ENCODE measurements around the gene ANO1.

The ANO1 gene

DNA sequence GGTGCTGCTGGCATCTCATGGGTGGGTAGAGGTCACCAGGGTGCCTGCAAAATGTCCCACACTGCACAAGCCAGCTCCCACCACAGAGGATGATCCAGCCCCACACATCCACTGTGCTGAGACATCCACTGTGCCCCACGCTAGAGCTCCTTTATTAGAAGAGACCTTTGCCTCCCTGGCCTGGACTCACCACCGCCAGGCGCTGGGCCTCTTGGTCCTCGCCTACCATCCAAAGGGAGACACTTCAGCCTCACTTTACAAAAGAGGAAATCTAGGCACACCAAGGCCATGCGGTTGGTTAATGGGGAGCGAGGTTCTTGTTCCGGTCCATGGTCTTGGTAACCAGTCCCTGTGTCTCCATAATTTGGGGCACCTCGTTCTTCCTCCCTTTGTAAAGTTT, 3.4 kb upstream of the ANO1 start:
- no peak for DNase-seq

GRCh38 chr11:70075836-70076235, 2.3 kb upstream of the ANO1 start:
- DNase-seq = no peak

DNA sequence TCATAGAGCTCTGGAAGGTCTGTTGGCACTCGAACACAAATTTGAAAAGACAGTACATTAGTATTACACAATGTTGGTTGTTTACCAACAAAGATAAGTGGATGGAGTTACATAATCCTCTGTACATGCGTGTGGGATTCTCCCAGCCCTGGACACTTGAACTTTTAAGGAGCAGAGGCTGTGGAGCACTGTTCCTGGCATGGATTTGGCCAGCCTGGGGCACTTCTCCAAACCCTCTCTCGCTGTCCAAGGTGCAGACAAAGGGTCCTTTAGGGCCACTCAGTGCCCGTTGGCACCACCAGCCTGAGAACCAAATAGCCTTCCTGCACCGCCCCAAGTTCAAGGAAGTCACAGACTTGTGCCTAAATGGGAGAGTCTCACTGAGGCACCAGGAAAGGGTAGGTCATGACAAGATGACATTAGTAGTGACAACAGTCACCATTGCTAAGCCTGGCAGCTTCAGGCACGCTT, 1.6 kb upstream of the ANO1 start:
- DNase-seq = no peak

GRCh38 chr11:70077411-70078094, 564 bp upstream of the ANO1 start:
- no peak for DNase-seq

- DNase-seq = no peak
Observed at GRCh38 chr11:70078781-70079616, 882 bp downstream of the ANO1 start.

DNA sequence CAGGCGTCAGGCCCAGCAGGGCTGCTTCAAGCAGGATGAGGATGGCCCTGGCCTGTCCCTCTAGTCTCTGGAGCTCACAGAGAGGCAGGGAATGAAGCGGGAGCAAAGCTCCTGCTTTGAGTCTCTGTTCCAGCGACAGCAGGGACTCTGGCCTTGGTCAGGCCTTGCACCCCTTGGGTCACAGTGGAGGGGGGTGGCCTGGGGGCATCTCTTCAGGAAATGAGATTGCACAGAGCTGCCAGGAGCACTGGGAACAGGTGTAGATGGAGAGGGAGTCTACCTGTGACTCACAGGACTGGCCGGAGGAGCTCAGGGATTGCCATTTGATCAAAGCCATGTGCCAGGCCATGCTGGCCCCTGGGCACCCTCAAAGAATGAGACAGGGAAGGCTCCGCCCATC, 1.6 kb downstream of the ANO1 start:
- DNase-seq = no peak

DNA sequence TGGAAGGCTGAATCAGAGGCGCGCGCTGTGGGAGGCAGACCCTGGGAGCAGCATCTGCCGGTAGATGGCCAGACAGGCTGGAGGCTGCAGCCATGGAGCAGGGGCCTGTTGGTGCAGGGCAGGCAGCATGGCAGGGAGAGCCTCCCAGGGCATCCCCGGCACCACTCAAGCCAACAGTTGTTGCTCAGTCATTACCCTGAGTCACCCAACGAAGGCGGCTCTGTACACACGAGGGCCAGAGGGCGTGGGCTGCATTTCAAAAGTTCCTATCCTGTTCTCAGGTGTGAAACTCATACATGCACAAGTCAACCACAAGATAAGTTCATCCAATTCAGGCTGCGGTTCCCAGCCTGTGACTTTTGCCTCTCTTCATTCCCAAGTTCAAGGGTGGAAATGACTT, 2.6 kb downstream of the ANO1 start:
- no peak for DNase-seq

- no peak for DNase-seq
Observed at GRCh38 chr11:70082829-70083228, 4.7 kb downstream of the ANO1 start.

GRCh38 chr11:70084046-70084984, 6.2 kb downstream of the ANO1 start:
- DNase-seq = no peak

GRCh38 chr11:70085815-70086769, 8.0 kb downstream of the ANO1 start:
- no peak for DNase-seq

DNA sequence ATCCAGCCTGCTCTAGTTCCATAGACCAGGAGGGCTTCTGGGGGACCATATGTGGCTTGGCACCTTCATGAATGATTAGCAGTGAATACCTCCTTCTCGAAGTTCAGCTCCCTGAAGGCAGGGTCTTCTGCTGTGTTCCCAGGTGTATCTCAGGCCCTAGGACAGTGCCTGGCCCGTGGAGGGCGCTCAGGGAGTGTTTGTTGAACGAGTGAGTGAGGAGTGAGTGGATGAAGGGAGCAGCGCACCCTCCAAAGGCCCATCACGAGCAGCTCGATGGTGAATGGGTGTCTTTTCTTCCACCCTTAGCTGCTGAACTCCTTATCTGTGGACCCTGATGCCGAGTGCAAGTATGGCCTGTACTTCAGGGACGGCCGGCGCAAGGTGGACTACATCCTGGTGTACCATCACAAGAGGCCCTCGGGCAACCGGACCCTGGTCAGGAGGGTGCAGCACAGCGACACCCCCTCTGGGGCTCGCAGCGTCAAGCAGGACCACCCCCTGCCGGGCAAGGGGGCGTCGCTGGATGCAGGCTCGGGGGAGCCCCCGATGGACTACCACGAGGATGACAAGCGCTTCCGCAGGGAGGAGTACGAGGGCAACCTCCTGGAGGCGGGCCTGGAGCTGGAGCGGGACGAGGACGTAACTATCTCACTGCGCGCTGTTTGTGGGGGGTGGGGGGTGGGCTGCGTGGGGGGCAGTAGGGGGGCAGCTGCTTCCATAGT, 9.5 kb downstream of the ANO1 start:
- no peak for DNase-seq

DNA sequence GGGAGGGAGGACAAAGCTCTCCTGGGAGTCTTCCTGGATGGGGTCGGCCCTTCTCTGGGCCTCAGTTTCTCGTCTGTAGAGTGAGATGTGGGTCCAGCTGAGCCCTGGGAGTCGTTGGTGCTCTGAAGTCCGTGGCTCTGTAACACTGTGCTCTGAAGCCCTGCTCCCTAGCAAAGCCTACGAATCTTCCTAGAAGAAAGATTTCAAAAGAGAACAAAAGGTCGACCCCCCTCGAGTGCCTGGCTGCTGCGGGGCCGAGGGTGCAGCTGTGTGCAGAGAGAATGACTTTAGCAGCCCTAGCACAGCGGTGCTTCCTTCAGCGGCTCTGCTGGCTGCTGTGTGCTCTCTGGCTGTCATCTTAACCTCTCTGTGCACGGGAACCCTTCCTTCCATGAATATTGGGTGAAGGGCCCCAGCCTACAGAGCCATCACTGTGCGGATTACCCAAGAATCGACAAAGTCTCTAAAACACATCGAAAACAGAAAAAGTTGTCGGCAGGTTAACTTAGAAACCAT, 10.7 kb downstream of the ANO1 start:
- DNase-seq = no peak

- no peak for DNase-seq
Observed at GRCh38 chr11:70089631-70090030, 11.5 kb downstream of the ANO1 start.

DNA sequence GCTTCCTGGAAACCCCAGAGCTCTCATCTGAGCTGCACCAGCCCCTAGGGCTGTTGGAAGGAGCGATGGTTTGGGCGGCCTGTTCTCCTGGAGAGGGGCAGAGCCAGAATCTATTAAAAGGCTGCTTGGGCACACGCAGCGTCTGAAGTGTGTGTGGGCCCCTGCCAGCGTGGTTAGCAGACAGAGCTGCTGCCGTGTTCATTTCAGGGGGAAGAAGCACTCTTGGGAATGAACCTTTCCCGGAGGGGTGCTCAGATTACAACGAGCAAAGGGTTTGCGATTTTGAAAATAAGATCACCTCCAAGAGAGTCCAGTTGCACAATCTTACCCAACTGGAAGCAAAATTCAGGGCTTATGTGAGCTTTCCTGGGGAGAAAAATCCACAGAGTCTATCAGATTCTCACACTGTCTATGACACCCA, 12.9 kb downstream of the ANO1 start:
- no peak for DNase-seq

DNA sequence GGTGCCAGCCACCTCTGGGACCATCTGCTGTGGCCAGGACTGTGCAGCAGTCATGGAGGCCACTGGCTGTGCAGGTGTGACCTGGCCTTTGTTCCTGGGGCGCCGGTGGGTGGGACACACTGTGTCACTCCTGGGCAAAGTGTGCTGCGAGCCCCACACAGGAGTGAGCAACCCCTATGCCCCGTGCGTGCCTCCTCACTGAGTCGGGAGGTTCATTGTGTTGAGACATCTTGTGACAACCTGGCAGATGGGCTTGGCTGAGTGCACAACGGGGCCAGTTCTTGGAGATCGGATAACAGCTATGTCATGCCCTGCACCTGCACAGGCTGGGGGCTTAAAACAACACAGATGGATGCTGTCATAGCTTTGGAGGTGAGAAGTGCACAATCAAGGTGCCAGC, 13.5 kb downstream of the ANO1 start:
- DNase-seq = no peak

- no peak for DNase-seq
Observed at GRCh38 chr11:70092959-70093715, 15.0 kb downstream of the ANO1 start.

GRCh38 chr11:70095541-70096252, 17.6 kb downstream of the ANO1 start:
- DNase-seq = no peak

DNA sequence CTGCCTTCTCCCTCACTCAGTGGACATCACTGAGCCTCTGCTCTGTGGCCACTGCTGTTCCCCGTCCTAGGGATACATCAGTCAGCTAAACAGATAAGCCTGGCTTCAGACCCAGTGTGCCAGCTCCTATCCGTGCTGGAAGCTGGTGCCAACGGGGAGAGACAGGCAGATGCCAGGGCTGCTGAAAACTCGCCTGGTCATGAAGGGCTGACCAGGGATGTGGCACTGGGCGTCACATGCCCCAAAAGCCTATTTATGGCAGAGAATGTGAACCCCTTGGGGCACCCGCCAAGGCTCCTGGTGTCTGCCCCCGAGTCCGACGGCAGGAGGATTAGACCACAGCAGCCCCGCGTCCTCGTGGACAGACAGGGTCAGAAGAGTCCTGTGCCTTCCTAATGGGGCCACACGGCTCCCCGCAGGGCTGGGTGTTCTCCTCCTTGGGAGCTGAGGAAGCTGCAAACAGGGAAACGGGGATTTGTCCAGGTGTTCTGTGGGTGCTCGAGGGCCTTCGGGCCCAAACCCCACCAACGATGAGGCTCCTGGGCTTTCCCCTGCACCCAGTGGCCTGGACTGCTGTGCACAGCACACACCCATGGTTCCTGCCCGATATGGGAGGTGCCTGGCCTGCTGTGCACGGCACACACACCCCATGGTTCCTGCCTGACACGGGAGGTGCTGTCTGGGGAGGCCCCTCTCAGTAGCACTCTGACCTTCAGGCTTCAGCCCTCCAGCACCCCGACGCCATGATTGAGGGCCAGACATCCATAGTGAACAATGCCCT, 19.9 kb downstream of the ANO1 start:
- no peak for DNase-seq

DNA sequence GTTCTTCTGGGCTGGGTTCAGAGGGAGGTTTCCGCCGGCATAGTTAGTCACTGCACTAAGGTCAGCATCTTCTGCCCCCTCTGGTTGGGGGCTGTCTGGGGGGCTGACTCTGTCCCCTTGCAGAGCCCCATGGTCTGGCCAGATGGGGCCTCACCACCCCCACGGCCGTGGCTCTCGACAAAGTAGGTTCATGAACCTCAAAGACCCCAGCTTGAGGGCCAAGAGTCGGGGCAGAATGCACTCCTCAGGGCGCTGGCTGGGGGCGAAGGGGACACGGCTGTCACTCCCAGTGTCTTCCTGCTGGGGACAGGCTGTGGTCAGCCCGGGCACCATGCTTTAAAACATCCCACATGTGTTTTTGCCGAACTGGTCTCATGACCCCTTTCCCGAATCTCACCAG, 20.8 kb downstream of the ANO1 start:
- no peak for DNase-seq

Measured in CD4-positive, alpha-beta T cell treated with Interleukin-21 for 1 hour (primary cell).